Stimulated activated CD4-positive, alpha-beta T cell treated with anti-CD3 and anti-CD28 coated beads, TNF-alpha, amount 100 ng/mL, for 1 hour (primary cell): ENCODE results near the gene SYT1.
"Not testable (repeated sequence)": the region's sequence is repeated elsewhere in the genome, so short reads cannot be mapped to it uniquely, and the experiment has no call there.

ENCODE experiments used
- DNase-seq, 3 donors: peaks; one replicate each; pipeline ENCODE4 v3.0.0-alpha.2; 2020; ENCODE audit warnings: low read depth in 3 of 3, low spot score in 1 of 3

SYT1 gene

GRCh38 chr12:79424109-79424721 is 559.6 kb downstream of the SYT1 start:
- no peak for DNase-seq

DNA sequence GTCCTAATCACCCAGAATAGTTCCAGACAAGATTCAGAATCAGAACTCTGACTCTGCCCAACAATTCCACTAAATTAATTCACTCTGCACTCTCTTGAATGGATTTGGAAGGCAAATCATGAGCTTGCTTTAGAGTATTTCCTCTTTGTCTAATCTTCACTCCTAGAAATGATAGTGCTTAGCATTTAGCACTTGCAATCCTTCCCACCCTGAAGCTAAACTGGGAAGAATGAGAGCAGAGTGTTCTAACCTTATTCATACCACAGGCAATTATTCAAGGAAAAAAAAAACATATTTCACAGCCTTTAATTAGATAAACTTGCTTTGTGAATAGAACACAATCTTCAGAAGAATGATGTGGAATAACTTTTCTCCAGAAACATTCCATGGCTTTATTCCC is 561.5 kb downstream of the SYT1 start:
- DNase-seq = no peak

GRCh38 chr12:79426744-79427143 is 562.2 kb downstream of the SYT1 start:
- not testable (repeated sequence) for DNase-seq

DNA sequence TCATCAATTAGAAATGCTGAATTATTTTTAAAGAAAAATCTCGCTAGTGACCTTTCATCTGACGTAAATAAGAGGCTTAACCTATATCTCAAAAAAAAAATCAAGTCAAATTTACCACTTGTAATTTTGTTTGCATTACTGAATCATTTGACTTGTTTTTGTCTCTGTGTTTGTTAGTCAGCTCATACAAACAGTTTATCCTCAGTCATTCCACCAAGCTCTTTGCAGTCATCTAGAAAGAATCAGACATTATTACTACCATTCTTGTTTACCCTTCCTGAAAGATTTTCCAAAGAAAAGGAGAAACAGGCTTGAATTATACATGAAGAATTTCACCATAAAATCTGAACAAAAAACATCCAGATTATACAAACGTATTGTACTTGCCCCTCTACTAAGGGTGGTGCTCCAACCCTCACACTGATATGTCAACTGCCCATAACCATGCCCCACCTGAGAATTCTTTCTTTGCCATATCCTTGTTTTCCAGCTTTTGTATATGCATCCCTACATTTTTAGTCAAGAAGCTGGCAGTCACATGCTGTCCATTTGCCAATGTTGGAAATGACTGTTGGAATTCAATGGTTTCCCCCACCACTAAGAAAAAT is 569.0 kb downstream of the SYT1 start:
- DNase-seq = no peak

DNA sequence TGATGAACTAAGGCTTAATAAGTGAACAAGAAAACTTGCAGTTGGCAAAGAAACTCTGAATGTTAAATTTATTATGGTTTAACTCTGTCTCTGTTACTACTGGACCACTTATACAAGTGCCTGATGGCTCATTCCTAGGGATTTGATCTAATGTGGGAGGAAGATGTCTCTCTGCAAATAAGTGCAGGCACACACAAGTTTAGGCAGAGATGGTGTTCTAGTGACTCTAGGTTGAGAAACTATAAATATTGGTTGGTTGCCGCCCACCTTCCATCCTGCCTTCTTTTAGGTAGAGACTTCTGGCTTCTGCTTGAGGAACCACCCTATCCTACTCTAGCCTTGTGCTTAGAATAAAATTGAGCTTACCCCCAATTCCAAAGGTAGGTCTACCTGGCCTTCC is 570.0 kb downstream of the SYT1 start:
- DNase-seq = no peak

- DNase-seq = no peak
Observed at GRCh38 chr12:79435742-79436141, 571.2 kb downstream of the SYT1 start.

DNA sequence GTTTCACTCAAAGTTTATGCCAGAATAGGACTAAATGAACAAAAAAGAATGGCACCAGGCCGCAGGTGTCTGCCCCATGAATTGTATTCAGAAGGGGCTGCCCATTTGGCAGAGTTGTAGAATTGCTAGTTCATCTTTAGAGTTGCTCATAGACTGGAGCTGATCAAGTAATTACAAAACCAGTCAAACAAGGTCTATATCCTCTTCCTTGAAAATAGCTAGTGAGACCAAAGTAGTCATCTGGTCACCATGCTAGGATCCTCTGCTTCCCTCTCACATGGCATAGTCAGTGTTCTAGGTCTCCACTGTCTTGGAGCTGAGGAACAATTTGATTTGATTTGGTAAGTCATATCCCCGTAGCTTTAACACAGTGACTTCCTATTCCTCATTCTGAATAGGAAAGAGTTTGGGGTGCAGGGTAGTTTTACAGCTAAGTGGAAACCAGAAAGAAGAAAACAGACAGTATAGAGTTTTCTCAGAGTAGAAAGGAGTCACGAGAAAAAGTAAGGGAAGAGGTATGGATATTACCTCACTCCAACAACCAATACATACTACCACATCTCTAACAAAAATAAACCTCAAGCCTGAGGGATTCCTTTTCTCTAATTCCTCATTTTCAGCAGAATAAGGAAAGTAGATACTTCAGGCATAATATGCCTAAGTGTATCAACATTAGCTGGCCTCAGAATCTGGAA is 574.1 kb downstream of the SYT1 start:
- no peak for DNase-seq

- DNase-seq = no peak
Observed at GRCh38 chr12:79439175-79439825, 574.7 kb downstream of the SYT1 start.

DNA sequence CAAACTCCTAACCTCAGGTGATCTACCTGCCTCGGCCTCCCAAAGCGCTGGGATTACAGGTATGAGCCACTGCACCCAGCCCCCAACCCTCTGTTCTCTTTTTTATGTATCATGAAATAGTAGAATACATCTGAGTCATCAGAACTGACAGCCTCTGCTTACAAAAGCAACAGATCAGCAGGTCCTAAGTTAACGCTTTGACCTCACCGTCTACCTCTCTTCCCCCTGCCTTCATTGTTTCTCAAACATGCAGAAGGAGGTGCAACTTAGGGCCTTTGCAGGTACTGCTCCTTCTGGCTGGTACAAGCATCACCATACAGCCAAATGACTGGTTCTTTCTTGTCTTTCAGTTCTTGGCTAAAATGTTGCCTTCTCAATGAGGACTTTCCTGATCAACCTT is 577.0 kb downstream of the SYT1 start:
- no peak for DNase-seq

DNA sequence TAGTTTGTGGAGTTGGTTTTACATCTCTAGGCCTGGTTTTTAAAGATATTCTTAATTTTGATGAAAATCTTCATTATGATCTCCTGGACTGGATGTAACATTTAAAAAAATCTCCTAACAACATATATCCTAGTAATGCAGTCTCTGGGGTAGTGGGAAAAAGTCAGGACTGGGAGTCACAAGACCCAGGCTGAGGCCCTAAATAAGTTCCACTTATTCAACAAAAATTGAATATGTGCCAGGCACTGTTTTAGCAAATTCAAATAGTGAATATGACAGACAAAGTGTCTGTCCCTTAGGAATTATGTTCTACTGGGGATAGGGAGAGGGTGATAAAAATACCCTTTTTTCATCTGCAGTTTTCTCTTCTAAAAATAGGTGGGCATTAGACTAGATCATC is 577.8 kb downstream of the SYT1 start:
- no peak for DNase-seq

GRCh38 chr12:79444089-79444488 is 579.5 kb downstream of the SYT1 start:
- DNase-seq = no peak

- no peak for DNase-seq
Observed at GRCh38 chr12:79448816-79449215, 584.2 kb downstream of the SYT1 start.

DNA sequence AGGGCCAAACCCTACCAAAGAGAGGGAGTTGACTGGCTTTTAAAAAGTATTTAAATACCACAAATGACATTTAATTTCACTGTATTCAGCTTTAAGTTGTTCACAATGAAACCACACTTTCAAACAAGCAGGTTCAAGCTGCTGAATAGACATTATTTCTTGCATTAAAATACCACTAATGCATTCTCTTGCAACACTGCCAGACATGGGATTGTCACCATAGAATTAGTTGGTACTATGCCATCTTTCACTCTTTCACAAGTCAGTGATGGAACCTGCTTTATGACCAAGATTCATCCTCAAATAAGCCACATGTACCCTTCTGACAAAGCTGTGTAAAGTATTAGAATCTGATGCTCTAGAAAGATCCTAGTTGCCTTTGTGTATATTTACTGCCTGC is 586.8 kb downstream of the SYT1 start:
- DNase-seq = no peak

GRCh38 chr12:79451978-79452377 is 587.4 kb downstream of the SYT1 start:
- DNase-seq = no peak

GRCh38 chr12:79452906-79453305 is 588.3 kb downstream of the SYT1 start:
- DNase-seq = no peak

DNA sequence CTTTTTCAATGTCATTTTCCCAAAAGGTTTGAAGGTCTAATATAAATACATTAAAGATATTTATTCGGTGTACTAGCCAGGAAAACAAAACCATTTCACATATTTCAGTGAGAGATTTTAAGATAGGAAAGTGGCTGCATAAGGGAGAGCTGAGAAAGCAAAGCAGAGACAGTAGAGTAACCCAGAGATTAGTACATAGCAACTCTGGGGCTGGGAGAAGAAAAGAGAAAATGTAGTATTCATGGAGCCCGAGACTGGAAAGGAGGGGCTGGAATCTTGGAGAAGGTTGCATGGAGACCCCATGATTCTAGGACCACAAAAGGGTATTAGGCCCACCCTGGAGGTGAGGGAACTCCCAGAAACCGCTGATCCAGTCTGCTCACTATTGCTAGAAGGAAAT is 589.2 kb downstream of the SYT1 start:
- DNase-seq = no peak

- no peak for DNase-seq
Observed at GRCh38 chr12:79454338-79454843, 589.8 kb downstream of the SYT1 start.

- DNase-seq = no peak
Observed at GRCh38 chr12:79455286-79455685, 590.7 kb downstream of the SYT1 start.

DNA sequence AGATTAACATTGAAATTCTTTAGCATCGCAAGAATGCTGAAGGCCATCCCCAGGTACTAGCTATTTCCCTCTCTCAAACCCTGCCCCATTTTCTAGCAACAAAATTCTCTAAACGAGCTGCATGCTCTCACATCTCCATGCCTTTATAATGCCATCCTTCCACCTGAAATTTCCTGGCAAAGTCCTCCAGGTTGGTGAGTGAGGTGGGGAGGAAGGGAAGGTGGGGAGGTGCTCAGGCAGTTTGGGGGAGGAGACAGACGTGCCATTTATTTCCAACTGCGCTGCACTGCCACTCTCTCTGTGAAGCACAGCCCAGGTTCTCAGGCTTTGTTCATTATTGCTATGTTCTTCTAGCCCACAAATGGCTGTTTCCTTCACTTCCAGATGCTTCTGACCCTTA is 617.7 kb downstream of the SYT1 start:
- no peak for DNase-seq

GRCh38 chr12:79482921-79483320 is 618.3 kb downstream of the SYT1 start:
- DNase-seq = no peak

DNA sequence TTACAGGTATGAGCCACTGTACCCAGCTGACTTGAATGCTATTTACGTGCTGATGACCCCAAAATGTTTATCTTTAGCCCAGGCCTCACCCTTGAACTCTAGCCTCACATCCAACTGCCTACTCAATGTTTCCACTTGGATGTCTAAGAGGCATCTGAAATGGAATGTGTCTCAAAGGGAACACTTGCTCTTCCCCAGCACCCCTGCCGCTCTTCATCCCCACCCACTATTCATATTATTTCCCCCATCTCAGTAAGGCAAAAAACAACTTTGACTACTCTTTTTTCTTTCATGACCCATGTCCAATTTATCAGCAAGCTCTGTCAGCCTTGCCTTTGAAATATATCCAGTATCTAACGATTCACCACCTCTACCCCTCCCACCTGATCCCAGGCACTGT is 621.6 kb downstream of the SYT1 start:
- DNase-seq = no peak
